DOHH2 (cell line): ENCODE measurements around the gene RSBN1L.

Experiments used
- EZH2phosphoT487 ChIP-seq: fragments of 200-600 bp; sonication (generic); IDR thresholded peaks from 2 replicates; pipeline ENCODE4 v1.6.1; 2017; ENCODE audit warnings: borderline replicate concordance, mild to moderate bottlenecking, antibody characterized with exemption, low read length, moderate library complexity, mixed read lengths
- TF ChIP-seq, protein P1 (sequence below): fragments of 200-600 bp; sonication (generic); IDR thresholded peaks from one replicate; pipeline ENCODE4 v1.5.1; 2014; ENCODE audit warnings: antibody characterized with exemption, mild to moderate bottlenecking, low read depth, low read length; ENCODE audit not compliant: poor library complexity, severe bottlenecking

DNA sequence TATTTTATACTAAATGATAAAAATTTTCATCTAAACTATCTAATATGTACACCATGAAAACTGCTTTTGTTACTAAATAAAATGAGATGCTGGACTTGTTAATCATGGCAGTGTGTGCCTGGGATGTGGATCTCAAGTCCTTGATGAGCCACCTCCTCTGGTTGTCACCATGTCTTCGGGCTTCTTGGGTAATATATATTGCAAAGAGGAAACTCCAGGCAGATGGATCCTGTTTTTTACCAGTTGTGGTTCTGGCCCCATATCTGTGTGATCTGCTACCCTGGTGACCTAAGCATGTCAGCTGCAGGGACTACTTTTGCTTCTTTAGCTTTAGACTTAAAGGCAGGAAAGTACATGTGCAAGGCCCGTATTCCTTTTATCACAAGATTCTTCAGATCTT lies 55.8 kb downstream of the RSBN1L start:
- TF ChIP-seq, protein P1, sequence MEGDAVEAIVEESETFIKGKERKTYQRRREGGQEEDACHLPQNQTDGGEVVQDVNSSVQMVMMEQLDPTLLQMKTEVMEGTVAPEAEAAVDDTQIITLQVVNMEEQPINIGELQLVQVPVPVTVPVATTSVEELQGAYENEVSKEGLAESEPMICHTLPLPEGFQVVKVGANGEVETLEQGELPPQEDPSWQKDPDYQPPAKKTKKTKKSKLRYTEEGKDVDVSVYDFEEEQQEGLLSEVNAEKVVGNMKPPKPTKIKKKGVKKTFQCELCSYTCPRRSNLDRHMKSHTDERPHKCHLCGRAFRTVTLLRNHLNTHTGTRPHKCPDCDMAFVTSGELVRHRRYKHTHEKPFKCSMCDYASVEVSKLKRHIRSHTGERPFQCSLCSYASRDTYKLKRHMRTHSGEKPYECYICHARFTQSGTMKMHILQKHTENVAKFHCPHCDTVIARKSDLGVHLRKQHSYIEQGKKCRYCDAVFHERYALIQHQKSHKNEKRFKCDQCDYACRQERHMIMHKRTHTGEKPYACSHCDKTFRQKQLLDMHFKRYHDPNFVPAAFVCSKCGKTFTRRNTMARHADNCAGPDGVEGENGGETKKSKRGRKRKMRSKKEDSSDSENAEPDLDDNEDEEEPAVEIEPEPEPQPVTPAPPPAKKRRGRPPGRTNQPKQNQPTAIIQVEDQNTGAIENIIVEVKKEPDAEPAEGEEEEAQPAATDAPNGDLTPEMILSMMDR: no peak
- no peak for TF ChIP-seq EZH2phosphoT487
